ENCODE measurements around the gene HEBP1.

The HEBP1 gene

GRCh38 chr12:13007496-13008233 lies 7.6 kb upstream of the HEBP1 start:
- H2BK5ac ChIP-seq (ENCODE audit: low read length) = no peak overlapping the region
- H3K36me3 ChIP-seq (replicated peaks in 1 of 2; ENCODE audit: control insufficient read depth in 2 of 2, insufficient read depth in 2 of 2, low read length in 2 of 2) = no peaks in the 10 kb centered on the region
- H3K14ac ChIP-seq (ENCODE audit: low read length) = no peak overlapping the region
- no peaks in the 10 kb centered on the region for H3K27me3 ChIP-seq (ENCODE audit: control insufficient read depth in 3 of 3, insufficient read depth in 3 of 3, low read depth in 1 of 3, low read length in 3 of 3)
- H4K91ac ChIP-seq (ENCODE audit: low read depth, low read length, poor library complexity) = no peak overlapping the region
- no peak overlapping the region for H2BK15ac ChIP-seq (ENCODE audit: low read length)
- no peaks in the 10 kb centered on the region for H3K79me1 ChIP-seq (ENCODE audit: low read depth, low read length)
- no peak overlapping the region for H3K9ac ChIP-seq (ENCODE audit: low read depth, low read length, poor library complexity)
- H3K23ac ChIP-seq (ENCODE audit: low read depth, low read length, poor library complexity) = no peak overlapping the region
- no peaks in the 10 kb centered on the region for H3K9me3 ChIP-seq (replicated peaks in 1 of 2; ENCODE audit: control insufficient read depth in 2 of 2, insufficient read depth in 1 of 2, low read depth in 1 of 2, low read length in 2 of 2)
- H3K18ac ChIP-seq (ENCODE audit: low read length) = no peak overlapping the region
- H3K27ac ChIP-seq (replicated peaks; ENCODE audit: low read length) = no peak overlapping the region
- peaks cover 0 to 4% of the 10 kb centered on the region in 2 donors for H3K4me1 ChIP-seq (ENCODE audit: control insufficient read depth in 2 of 2, insufficient read depth in 1 of 2, low read depth in 1 of 2, low read length in 2 of 2)
- no peak overlapping the region for H3K4me2 ChIP-seq (ENCODE audit: insufficient read depth, low read length, poor library complexity, severe bottlenecking)
- H3K4me3 ChIP-seq (ENCODE audit: low read length in 2 of 2) = no peak overlapping the region
- no peak for DNase-seq (ENCODE audit: low spot score)
- no peak overlapping the region for H2BK120ac ChIP-seq (ENCODE audit: low read depth, low read length)
- H2BK12ac ChIP-seq (ENCODE audit: low read length) = no peak overlapping the region
- H2AK5ac ChIP-seq (ENCODE audit: low read depth, low read length) = no peak overlapping the region
- no peak overlapping the region for H3K4ac ChIP-seq (ENCODE audit: low read length)
- WGBS, 2 donors (ENCODE audit: extremely low coverage in 2 of 2, insufficient read length in 2 of 2, insufficient replicate concordance in 1 of 2) = no CpG with 5 or more reads among the region's 7 CpGs
- no peak overlapping the region for H4K8ac ChIP-seq (ENCODE audit: low read depth, low read length)
- H2AFZ ChIP-seq (ENCODE audit: low read length) = no peak overlapping the region

GRCh38 chr12:13005649-13006048 lies 5.6 kb upstream of the HEBP1 start:
- DNase-seq (ENCODE audit: low spot score) = no peak
- Histone ChIP-seq H2BK5ac (ENCODE audit: low read length) (no peak overlapping the region), H3K27ac (replicated peaks; ENCODE audit: low read length) (no peak overlapping the region), H3K79me1 (ENCODE audit: low read depth, low read length) (no peaks in the 10 kb centered on the region), H3K18ac (ENCODE audit: low read length) (no peak overlapping the region), H3K27me3 (ENCODE audit: control insufficient read depth in 3 of 3, insufficient read depth in 3 of 3, low read depth in 1 of 3, low read length in 3 of 3) (peaks cover 0 to 5% (median 0%) of the 10 kb centered on the region in 3 experiments), H3K4me3 (ENCODE audit: low read length in 2 of 2) (no peak overlapping the region), H4K8ac (ENCODE audit: low read depth, low read length) (no peak overlapping the region), H2BK12ac (ENCODE audit: low read length) (no peak overlapping the region), H3K36me3 (replicated peaks in 1 of 2; ENCODE audit: control insufficient read depth in 2 of 2, insufficient read depth in 2 of 2, low read length in 2 of 2) (no peaks in the 10 kb centered on the region), H4K91ac (ENCODE audit: low read depth, low read length, poor library complexity) (no peak overlapping the region), H3K4ac (ENCODE audit: low read length) (no peak overlapping the region), H2BK15ac (ENCODE audit: low read length) (no peak overlapping the region), H2AFZ (ENCODE audit: low read length) (no peak overlapping the region), H3K23ac (ENCODE audit: low read depth, low read length, poor library complexity) (no peak overlapping the region), H2AK5ac (ENCODE audit: low read depth, low read length) (no peak overlapping the region), H2BK120ac (ENCODE audit: low read depth, low read length) (no peak overlapping the region), H3K4me2 (ENCODE audit: insufficient read depth, low read length, poor library complexity, severe bottlenecking) (no peak overlapping the region), H3K4me1 (ENCODE audit: control insufficient read depth in 2 of 2, insufficient read depth in 1 of 2, low read depth in 1 of 2, low read length in 2 of 2) (peaks cover 0 to 8% of the 10 kb centered on the region in 2 donors), H3K9ac (ENCODE audit: low read depth, low read length, poor library complexity) (no peak overlapping the region), H3K9me3 (replicated peaks in 1 of 2; ENCODE audit: control insufficient read depth in 2 of 2, insufficient read depth in 1 of 2, low read depth in 1 of 2, low read length in 2 of 2) (no peaks in the 10 kb centered on the region), H3K14ac (ENCODE audit: low read length) (no peak overlapping the region)
- no CpG with 5 or more reads among the region's 2 CpGs for WGBS, 2 donors (ENCODE audit: extremely low coverage in 2 of 2, insufficient read length in 2 of 2, insufficient replicate concordance in 1 of 2)

- Histone ChIP-seq H3K4me2 (ENCODE audit: insufficient read depth, low read length, poor library complexity, severe bottlenecking) (no peak overlapping the region), H3K4me3 (ENCODE audit: low read length in 2 of 2) (no peak overlapping the region), H3K9ac (ENCODE audit: low read depth, low read length, poor library complexity) (no peak overlapping the region), H2BK120ac (ENCODE audit: low read depth, low read length) (no peak overlapping the region), H4K8ac (ENCODE audit: low read depth, low read length) (no peak overlapping the region), H2BK15ac (ENCODE audit: low read length) (no peak overlapping the region), H3K4me1 (ENCODE audit: control insufficient read depth in 2 of 2, insufficient read depth in 1 of 2, low read depth in 1 of 2, low read length in 2 of 2) (peaks cover 0 to 8% of the 10 kb centered on the region in 2 donors), H3K18ac (ENCODE audit: low read length) (no peak overlapping the region), H3K27me3 (ENCODE audit: control insufficient read depth in 3 of 3, insufficient read depth in 3 of 3, low read depth in 1 of 3, low read length in 3 of 3) (peaks cover 0 to 5% (median 0%) of the 10 kb centered on the region in 3 experiments), H2BK12ac (ENCODE audit: low read length) (no peak overlapping the region), H3K9me3 (replicated peaks in 1 of 2; ENCODE audit: control insufficient read depth in 2 of 2, insufficient read depth in 1 of 2, low read depth in 1 of 2, low read length in 2 of 2) (no peaks in the 10 kb centered on the region), H3K23ac (ENCODE audit: low read depth, low read length, poor library complexity) (no peak overlapping the region), H3K4ac (ENCODE audit: low read length) (no peak overlapping the region), H3K79me1 (ENCODE audit: low read depth, low read length) (no peaks in the 10 kb centered on the region), H3K36me3 (replicated peaks in 1 of 2; ENCODE audit: control insufficient read depth in 2 of 2, insufficient read depth in 2 of 2, low read length in 2 of 2) (no peaks in the 10 kb centered on the region), H2BK5ac (ENCODE audit: low read length) (no peak overlapping the region), H3K14ac (ENCODE audit: low read length) (no peak overlapping the region), H4K91ac (ENCODE audit: low read depth, low read length, poor library complexity) (no peak overlapping the region), H2AFZ (ENCODE audit: low read length) (no peak overlapping the region), H2AK5ac (ENCODE audit: low read depth, low read length) (no peak overlapping the region), H3K27ac (replicated peaks; ENCODE audit: low read length) (no peak overlapping the region)
- no peak for DNase-seq (ENCODE audit: low spot score)
- no CpG with 5 or more reads among the region's 3 CpGs for WGBS, 2 donors (ENCODE audit: extremely low coverage in 2 of 2, insufficient read length in 2 of 2, insufficient replicate concordance in 1 of 2)
Observed at GRCh38 chr12:13004986-13005385, 4.9 kb upstream of the HEBP1 start.

- H3K14ac ChIP-seq (ENCODE audit: low read length) = no peak overlapping the region
- H2BK5ac ChIP-seq (ENCODE audit: low read length) = no peak overlapping the region
- H3K18ac ChIP-seq (ENCODE audit: low read length) = no peak overlapping the region
- H2AK5ac ChIP-seq (ENCODE audit: low read depth, low read length) = no peak overlapping the region
- DNase-seq (ENCODE audit: low spot score) = no peak
- H3K9me3 ChIP-seq (replicated peaks in 1 of 2; ENCODE audit: control insufficient read depth in 2 of 2, insufficient read depth in 1 of 2, low read depth in 1 of 2, low read length in 2 of 2) = no peaks in the 10 kb centered on the region
- H3K9ac ChIP-seq (ENCODE audit: low read depth, low read length, poor library complexity) = no peak overlapping the region
- no peaks in the 10 kb centered on the region for H3K79me1 ChIP-seq (ENCODE audit: low read depth, low read length)
- H2BK15ac ChIP-seq (ENCODE audit: low read length) = no peak overlapping the region
- no peak overlapping the region for H3K4ac ChIP-seq (ENCODE audit: low read length)
- H2BK12ac ChIP-seq (ENCODE audit: low read length) = no peak overlapping the region
- peaks cover 0 to 5% (median 0%) of the 10 kb centered on the region in 3 experiments for H3K27me3 ChIP-seq (ENCODE audit: control insufficient read depth in 3 of 3, insufficient read depth in 3 of 3, low read depth in 1 of 3, low read length in 3 of 3)
- H3K27ac ChIP-seq (replicated peaks; ENCODE audit: low read length) = no peak overlapping the region
- H4K91ac ChIP-seq (ENCODE audit: low read depth, low read length, poor library complexity) = no peak overlapping the region
- H3K4me2 ChIP-seq (ENCODE audit: insufficient read depth, low read length, poor library complexity, severe bottlenecking) = no peak overlapping the region
- H2AFZ ChIP-seq (ENCODE audit: low read length) = no peak overlapping the region
- H3K4me3 ChIP-seq (ENCODE audit: low read length in 2 of 2) = no peak overlapping the region
- H3K36me3 ChIP-seq (replicated peaks in 1 of 2; ENCODE audit: control insufficient read depth in 2 of 2, insufficient read depth in 2 of 2, low read length in 2 of 2) = no peaks in the 10 kb centered on the region
- H2BK120ac ChIP-seq (ENCODE audit: low read depth, low read length) = no peak overlapping the region
- H3K23ac ChIP-seq (ENCODE audit: low read depth, low read length, poor library complexity) = no peak overlapping the region
- WGBS, 2 donors (ENCODE audit: extremely low coverage in 2 of 2, insufficient read length in 2 of 2, insufficient replicate concordance in 1 of 2) = no CpG with 5 or more reads among the region's 3 CpGs
- no peak overlapping the region for H4K8ac ChIP-seq (ENCODE audit: low read depth, low read length)
- H3K4me1 ChIP-seq (ENCODE audit: control insufficient read depth in 2 of 2, insufficient read depth in 1 of 2, low read depth in 1 of 2, low read length in 2 of 2) = peaks cover 0 to 8% of the 10 kb centered on the region in 2 donors
Observed at GRCh38 chr12:13004361-13004760, 4.3 kb upstream of the HEBP1 start.

Measured in neuronal stem cell (in vitro differentiated cells).